ENCODE results near the gene FBRS. TPM values are rescaled to one million over a fixed set of nuclear protein-coding genes. Genes with fewer than 3 reads are reported as not detected.
A peak's percentile ranks its signal among the peaks of the same experiment; 100 is the strongest.
"Not testable (repeated sequence)": the region's sequence is repeated elsewhere in the genome, so short reads cannot be mapped to it uniquely, and the experiment has no call there.

The FBRS gene
- total RNA-seq, 2 experiments from 2014 or later, result 84.7 to 111 TPM

GRCh38 chr16:30699615-30700099, 41.4 kb downstream of the FBRS start:
- ATAC-seq, result no peak
- POLR2A ChIA-PET, result interaction anchor here (0.8 to 1.2 kb wide), 2 partner anchors 24 to 66 kb away, joined by 3 to 5 read pairs; no protein-coding TSS in a partner anchor
- peaks cover 39% of the 10 kb centered on the region for H3K36me3 Mint-ChIP-seq (ENCODE audit: low read depth)
- DNase-seq, result no peak
- intact Hi-C loops (cut with DNase I, micrococcal nuclease), result loop anchor here (1.0 to 5.0 kb wide), 6 partner anchors 16 to 607 kb away; partner anchors contain the start of genes PHKG2 (in 1 of the 2), TBC1D10B (in 1 of the 2), TBX6 (in 1 of the 2) and ZNF764 (in 1 of the 2)
- CTCF ChIA-PET, result no interaction called here
- H3K9me3 Mint-ChIP-seq (ENCODE audit: low read depth), result no peaks in the 10 kb centered on the region
- H3K4me1 Mint-ChIP-seq, result peaks cover 27% of the 10 kb centered on the region
- H3K27me3 Mint-ChIP-seq, result no peaks in the 10 kb centered on the region
- peak overlapping the region; percentile 97 for H3K27ac Mint-ChIP-seq
- H3K4me3 Mint-ChIP-seq, result peak overlapping the region; percentile 96

- no peak for DNase-seq
- Mint-ChIP-seq H3K27ac (peak overlapping the region; percentile 42), H3K9me3 (ENCODE audit: low read depth) (no peaks in the 10 kb centered on the region), H3K4me1 (peaks cover 24% of the 10 kb centered on the region), H3K27me3 (no peaks in the 10 kb centered on the region), H3K36me3 (ENCODE audit: low read depth) (peaks cover 44% of the 10 kb centered on the region), H3K4me3 (peak overlapping the region; percentile 96)
- ChIA-PET CTCF (no interaction called here), POLR2A (interaction anchor here (0.6 kb wide), 1 partner anchor 323 kb away, joined by 4 read pairs; no protein-coding TSS in a partner anchor)
- no peak for ATAC-seq
- intact Hi-C loops (cut with DNase I, micrococcal nuclease), result no loop called here
Observed at GRCh38 chr16:30700491-30700890, 42.3 kb downstream of the FBRS start.

GRCh38 chr16:30700971-30701370, 42.7 kb downstream of the FBRS start:
- DNase-seq, result no peak
- no peaks in the 10 kb centered on the region for H3K9me3 Mint-ChIP-seq (ENCODE audit: low read depth)
- H3K4me1 Mint-ChIP-seq, result peaks cover 24% of the 10 kb centered on the region
- H3K27ac Mint-ChIP-seq, result peak overlapping the region; percentile 42
- POLR2A ChIA-PET, result no interaction called here
- intact Hi-C loops (cut with DNase I, micrococcal nuclease), result no loop called here
- no peak for ATAC-seq
- H3K36me3 Mint-ChIP-seq (ENCODE audit: low read depth), result peaks cover 46% of the 10 kb centered on the region
- CTCF ChIA-PET, result interaction anchor here (0.6 kb wide), 1 partner anchor 102 kb away, joined by 4 read pairs; no protein-coding TSS in a partner anchor
- no peaks in the 10 kb centered on the region for H3K27me3 Mint-ChIP-seq
- peak overlapping the region; percentile 36 for H3K4me3 Mint-ChIP-seq

GRCh38 chr16:30703071-30703470, 44.8 kb downstream of the FBRS start:
- POLR2A ChIA-PET, result interaction anchor here (0.6 to 1.3 kb wide), 2 partner anchors 9 to 15 kb away, joined by 3 to 4 read pairs; no protein-coding TSS in a partner anchor

GRCh38 chr16:30703971-30704370, 45.7 kb downstream of the FBRS start:
- intact Hi-C loops (cut with DNase I, micrococcal nuclease), result no loop called here
- Mint-ChIP-seq H3K36me3 (ENCODE audit: low read depth) (peaks cover 69% of the 10 kb centered on the region), H3K27ac (no peak overlapping the region), H3K27me3 (no peaks in the 10 kb centered on the region), H3K9me3 (ENCODE audit: low read depth) (no peaks in the 10 kb centered on the region), H3K4me3 (no peak overlapping the region), H3K4me1 (peaks cover 16% of the 10 kb centered on the region)
- POLR2A ChIA-PET, result interaction anchor here (1.3 kb wide), 1 partner anchor 8 kb away, joined by 4 read pairs; no protein-coding TSS in a partner anchor
- ATAC-seq (no peak), DNase-seq (no peak)
- CTCF ChIA-PET, result no interaction called here

More at GRCh38 chr16:30703071-30703470, 44.8 kb downstream of the FBRS start:
- CTCF ChIA-PET, result interaction anchor here (1.1 kb wide), 1 partner anchor 9 kb away, joined by 3 read pairs; no protein-coding TSS in a partner anchor
- Mint-ChIP-seq H3K36me3 (ENCODE audit: low read depth) (peaks cover 64% of the 10 kb centered on the region), H3K4me1 (peaks cover 16% of the 10 kb centered on the region)
- H3K4me3 Mint-ChIP-seq; DNase-seq; H3K27ac Mint-ChIP-seq; ATAC-seq; intact Hi-C loops (cut with DNase I, micrococcal nuclease); H3K27me3 Mint-ChIP-seq; H3K9me3 Mint-ChIP-seq (ENCODE audit: low read depth): not testable (repeated sequence)

GRCh38 chr16:30706046-30706445, 47.8 kb downstream of the FBRS start:
- ChIA-PET CTCF (interaction anchor here (0.6 to 1.2 kb wide), 3 partner anchors 11 to 595 kb away, joined by 3 read pairs; partner anchors contain the start of gene PHKG2), POLR2A (no interaction called here)
- H3K4me3 Mint-ChIP-seq, result no peak overlapping the region
- H3K9me3 Mint-ChIP-seq (ENCODE audit: low read depth), result no peaks in the 10 kb centered on the region
- intact Hi-C loops (cut with DNase I, micrococcal nuclease), result no loop called here
- H3K36me3 Mint-ChIP-seq (ENCODE audit: low read depth), result peaks cover 72% of the 10 kb centered on the region
- ATAC-seq (no peak), DNase-seq (no peak)
- no peak overlapping the region for H3K27ac Mint-ChIP-seq
- peaks cover 2% of the 10 kb centered on the region for H3K4me1 Mint-ChIP-seq
- no peaks in the 10 kb centered on the region for H3K27me3 Mint-ChIP-seq

GRCh38 chr16:30710971-30711370, 52.7 kb downstream of the FBRS start:
- ATAC-seq, result no peak
- Mint-ChIP-seq H3K36me3 (ENCODE audit: low read depth) (peaks cover 83% of the 10 kb centered on the region), H3K9me3 (ENCODE audit: low read depth) (no peaks in the 10 kb centered on the region), H3K27me3 (no peaks in the 10 kb centered on the region), H3K4me3 (no peak overlapping the region), H3K27ac (peak overlapping the region; percentile 3), H3K4me1 (peaks cover 20% of the 10 kb centered on the region)
- CTCF ChIA-PET, result interaction anchor here (0.6 to 0.9 kb wide), 2 partner anchors 17 to 32 kb away, joined by 3 read pairs; no protein-coding TSS in a partner anchor
- POLR2A ChIA-PET, result interaction anchor here (0.8 to 1.1 kb wide), 3 partner anchors 14 to 50 kb away, joined by 3 read pairs; no protein-coding TSS in a partner anchor
- intact Hi-C loops (cut with DNase I, micrococcal nuclease), result no loop called here
- DNase-seq, result no peak

- H3K4me3 Mint-ChIP-seq, result no peak overlapping the region
- POLR2A ChIA-PET, result interaction anchor here (0.8 to 1.3 kb wide), 4 partner anchors 8 to 47 kb away, joined by 3 to 4 read pairs (median 3); no protein-coding TSS in a partner anchor
- H3K9me3 Mint-ChIP-seq (ENCODE audit: low read depth), result no peaks in the 10 kb centered on the region
- intact Hi-C loops (cut with DNase I, micrococcal nuclease), result no loop called here
- no peak for ATAC-seq
- CTCF ChIA-PET, result interaction anchor here (0.6 to 0.9 kb wide), 2 partner anchors 18 to 33 kb away, joined by 3 read pairs; no protein-coding TSS in a partner anchor
- peaks cover 85% of the 10 kb centered on the region for H3K36me3 Mint-ChIP-seq (ENCODE audit: low read depth)
- no peak for DNase-seq
- H3K27me3 Mint-ChIP-seq, result no peaks in the 10 kb centered on the region
- H3K4me1 Mint-ChIP-seq, result peaks cover 28% of the 10 kb centered on the region
- H3K27ac Mint-ChIP-seq, result peak overlapping the region; percentile 1
Observed at GRCh38 chr16:30711712-30712111, 53.5 kb downstream of the FBRS start.

GRCh38 chr16:30715750-30716445, 57.7 kb downstream of the FBRS start:
- DNase-seq (peak; percentile 62), ATAC-seq (peak; percentile 100)
- ChIA-PET CTCF (interaction anchor here (0.6 to 0.8 kb wide), 3 partner anchors 9 to 34 kb away, joined by 3 read pairs; no protein-coding TSS in a partner anchor), POLR2A (interaction anchor here (0.5 kb wide), 1 partner anchor 21 kb away, joined by 3 read pairs; no protein-coding TSS in a partner anchor)
- Mint-ChIP-seq H3K4me1 (peaks cover 30% of the 10 kb centered on the region), H3K4me3 (peak overlapping the region; percentile 10), H3K36me3 (ENCODE audit: low read depth) (peaks cover 71% of the 10 kb centered on the region), H3K27me3 (no peaks in the 10 kb centered on the region), H3K9me3 (ENCODE audit: low read depth) (no peaks in the 10 kb centered on the region), H3K27ac (peak overlapping the region; percentile 96)
- intact Hi-C loops (cut with DNase I, micrococcal nuclease), result loop anchor here (1.0 kb wide), 1 partner anchor 17 kb away; the partner anchor contains the start of gene SRCAP (in 2 of the 2)

- CTCF ChIA-PET, result interaction anchor here (1.1 kb wide), 1 partner anchor 30 kb away, joined by 4 read pairs; no protein-coding TSS in a partner anchor
- H3K4me3 Mint-ChIP-seq, result no peak overlapping the region
- H3K9me3 Mint-ChIP-seq (ENCODE audit: low read depth), result no peaks in the 10 kb centered on the region
- POLR2A ChIA-PET, result no interaction called here
- peaks cover 18% of the 10 kb centered on the region for H3K4me1 Mint-ChIP-seq
- ATAC-seq, result no peak
- DNase-seq, result no peak
- H3K27ac Mint-ChIP-seq, result no peak overlapping the region
- no peaks in the 10 kb centered on the region for H3K27me3 Mint-ChIP-seq
- intact Hi-C loops (cut with DNase I, micrococcal nuclease), result no loop called here
- peaks cover 76% of the 10 kb centered on the region for H3K36me3 Mint-ChIP-seq (ENCODE audit: low read depth)
Observed at GRCh38 chr16:30720086-30720485, 61.9 kb downstream of the FBRS start.

Data from activated CD4-positive, alpha-beta T cell treated with anti-CD3 and anti-CD28 coated beads for 36 hours (primary cell).